GM19035 (cell line): ENCODE results near the gene SESN1.
"Not testable (repeated sequence)": the region's sequence is repeated elsewhere in the genome, so short reads cannot be mapped to it uniquely, and the experiment has no call there.

Experiments used
- ATAC-seq: cut with Tn5 transposase; IDR thresholded peaks from one replicate; pipeline ENCODE4 v1.9.1; 2021; ENCODE audit not compliant: unreplicated experiment

The SESN1 gene

DNA sequence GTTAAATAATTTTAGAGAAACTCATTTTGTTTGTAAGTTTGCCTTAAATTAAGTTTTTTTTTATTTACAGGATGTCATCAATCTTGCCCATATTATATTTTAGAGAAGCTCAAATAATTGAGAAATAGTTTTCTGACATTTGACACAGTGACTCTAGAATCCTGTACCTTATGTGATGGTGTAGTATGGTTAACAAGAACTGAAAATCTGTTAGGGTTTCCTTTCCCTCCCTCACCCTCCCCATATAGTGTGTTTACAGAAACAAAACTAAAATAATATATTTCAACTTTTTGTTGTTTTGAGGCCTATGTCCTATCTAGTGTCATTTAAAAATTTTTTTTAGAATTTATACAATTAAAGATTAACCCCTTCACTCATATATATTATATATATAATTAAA, 91.8 kb downstream of the SESN1 start:
- no peak for ATAC-seq

DNA sequence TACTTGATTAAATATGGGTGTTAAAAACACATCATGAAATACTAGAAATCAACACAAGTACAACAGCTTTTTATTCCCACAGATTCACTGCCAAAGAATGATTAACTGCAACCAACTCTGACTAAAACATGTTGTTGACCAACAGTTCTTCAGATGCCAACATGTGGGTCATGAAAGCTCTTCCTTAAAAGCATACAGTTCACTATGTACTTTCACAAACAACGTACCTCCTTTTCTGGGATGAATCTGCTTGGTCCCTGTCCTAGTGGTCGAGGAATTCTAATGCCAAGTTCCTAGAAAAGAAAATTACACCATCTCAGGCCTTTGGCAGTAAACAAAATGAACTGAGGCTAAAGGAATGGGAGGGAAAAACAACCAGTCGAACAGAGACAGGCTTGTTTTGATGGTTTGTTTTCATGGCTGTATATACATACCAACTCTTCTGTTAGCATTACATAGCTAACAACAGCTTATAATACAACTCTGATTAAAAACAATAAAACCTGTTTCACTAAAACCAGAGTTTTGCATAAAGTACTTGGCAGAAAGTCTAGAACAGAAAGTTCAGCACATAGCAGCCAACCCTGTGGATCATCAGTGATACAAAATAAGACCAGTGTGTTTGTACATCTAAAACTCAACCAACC, 92.5 kb downstream of the SESN1 start:
- ATAC-seq, result no peak

GRCh38 chr6:109001291-109001894, 93.3 kb downstream of the SESN1 start:
- ATAC-seq, result no peak

DNA sequence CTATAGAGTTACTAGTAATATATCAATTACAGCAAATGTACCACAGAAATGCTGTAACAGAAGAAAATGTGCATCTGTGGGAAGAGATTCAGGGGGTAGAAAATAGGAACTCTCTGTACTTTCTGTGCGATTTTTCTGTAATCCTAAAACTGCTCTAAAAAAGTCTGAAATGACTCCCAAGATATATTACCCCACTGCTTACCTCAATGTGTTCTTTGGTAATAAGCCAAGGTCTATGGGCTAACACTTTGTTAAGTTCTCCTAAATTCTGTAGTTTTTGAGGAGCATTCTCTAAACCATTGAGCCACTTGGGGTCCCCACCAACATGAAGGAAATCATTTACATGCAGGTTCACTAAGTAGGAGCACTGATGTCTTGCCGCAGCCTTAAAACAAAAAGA, 94.4 kb downstream of the SESN1 start:
- no peak for ATAC-seq

DNA sequence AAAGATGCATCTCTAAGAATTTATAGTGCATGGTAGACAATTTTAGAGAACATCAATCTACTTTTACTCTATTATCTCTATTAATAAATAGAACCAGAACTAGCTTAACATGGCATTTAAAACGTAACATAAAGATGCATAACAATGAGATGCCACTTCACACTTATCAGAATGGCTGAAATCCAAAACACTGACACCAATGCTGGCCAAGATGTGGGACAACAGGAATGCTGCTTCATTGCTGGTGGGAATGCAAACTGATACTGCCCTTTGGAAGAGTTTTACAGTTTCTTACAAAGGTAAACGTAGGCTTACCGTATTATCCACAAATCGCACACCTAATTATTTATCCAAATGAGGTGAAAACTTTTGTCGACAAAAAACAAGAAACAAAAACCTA, 95.2 kb downstream of the SESN1 start:
- ATAC-seq, result no peak

DNA sequence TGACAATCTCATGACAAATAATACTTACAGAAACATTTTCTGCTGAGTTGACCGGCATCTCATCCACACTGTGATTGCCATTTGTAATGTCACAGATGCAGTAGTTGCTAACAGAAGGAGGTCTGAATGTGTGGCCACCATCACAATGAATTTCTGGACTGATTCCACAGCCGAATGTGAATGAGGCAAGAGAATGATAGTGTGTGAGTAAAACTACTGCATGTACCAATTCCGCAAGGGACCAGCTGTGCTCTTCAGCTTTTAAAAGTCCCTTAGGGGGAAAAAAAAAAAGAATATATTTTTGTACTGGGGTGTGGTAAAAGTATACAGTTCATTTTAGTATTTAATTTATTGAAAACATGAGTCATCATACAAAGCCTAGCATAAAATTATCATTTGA, 96.2 kb downstream of the SESN1 start:
- ATAC-seq, result no peak

DNA sequence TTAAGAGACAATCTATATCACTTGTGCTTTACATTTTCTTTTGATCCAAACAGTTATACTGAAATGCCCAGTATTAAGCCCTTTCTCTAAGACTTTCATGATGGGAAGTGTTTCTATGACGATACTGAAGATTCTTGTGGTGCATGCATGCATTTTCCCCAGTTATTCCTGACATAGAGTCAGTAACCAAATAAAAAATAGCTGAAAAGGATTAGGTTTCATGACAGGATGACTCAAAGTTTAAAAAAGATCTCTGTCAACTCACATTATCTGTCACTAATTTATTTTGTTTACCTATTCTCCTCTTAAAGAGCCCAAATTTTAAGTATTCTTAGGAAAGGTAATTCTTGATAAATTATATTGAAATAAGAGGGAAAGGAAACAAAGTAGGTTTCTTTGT, 98.4 kb downstream of the SESN1 start:
- ATAC-seq, result no peak

- no peak for ATAC-seq
Measured at GRCh38 chr6:108995296-108995695, 99.3 kb downstream of the SESN1 start.

GRCh38 chr6:108993876-108994275, 100.8 kb downstream of the SESN1 start:
- no peak for ATAC-seq

GRCh38 chr6:108989700-108990099, 104.9 kb downstream of the SESN1 start:
- ATAC-seq, result no peak

DNA sequence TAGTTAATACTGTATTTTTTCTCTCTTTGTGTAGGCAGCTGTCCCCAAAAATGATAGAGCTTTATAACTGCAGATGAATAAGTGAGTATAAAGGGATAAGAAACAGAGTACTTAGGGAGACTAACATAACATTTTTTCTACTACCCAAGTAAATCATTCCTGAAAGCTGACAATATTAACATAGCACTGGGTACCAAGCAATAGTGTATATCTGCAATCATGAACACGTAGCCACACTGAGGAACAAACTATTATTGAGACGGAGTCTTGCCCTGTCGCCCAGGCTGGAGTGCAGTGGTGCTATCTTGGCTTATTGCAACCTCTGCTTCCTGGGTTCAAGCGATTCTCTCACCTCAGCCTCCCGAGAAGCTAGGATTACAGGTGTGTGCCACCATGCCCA, 105.9 kb downstream of the SESN1 start:
- ATAC-seq, result no peak

GRCh38 chr6:108988296-108988695, 106.3 kb downstream of the SESN1 start:
- no peak for ATAC-seq

DNA sequence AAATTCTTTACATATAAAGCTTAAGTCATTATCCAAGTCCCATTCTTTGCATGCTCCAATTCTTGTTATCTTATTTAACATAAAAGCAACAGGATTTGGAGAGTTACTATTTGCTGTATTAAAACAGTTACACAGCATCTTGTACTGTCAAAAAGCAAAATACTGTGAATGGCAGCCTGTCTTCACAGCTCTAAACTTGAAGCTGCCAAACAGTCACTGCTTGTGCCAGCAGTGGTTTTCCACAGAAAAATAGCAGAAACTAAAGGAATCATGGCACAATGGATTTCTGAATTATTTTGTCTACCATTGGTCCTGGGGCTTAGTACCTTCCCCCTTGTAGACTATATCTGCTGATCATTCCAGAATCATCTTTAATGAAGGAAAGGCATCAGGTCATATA, 107.5 kb downstream of the SESN1 start:
- no peak for ATAC-seq

DNA sequence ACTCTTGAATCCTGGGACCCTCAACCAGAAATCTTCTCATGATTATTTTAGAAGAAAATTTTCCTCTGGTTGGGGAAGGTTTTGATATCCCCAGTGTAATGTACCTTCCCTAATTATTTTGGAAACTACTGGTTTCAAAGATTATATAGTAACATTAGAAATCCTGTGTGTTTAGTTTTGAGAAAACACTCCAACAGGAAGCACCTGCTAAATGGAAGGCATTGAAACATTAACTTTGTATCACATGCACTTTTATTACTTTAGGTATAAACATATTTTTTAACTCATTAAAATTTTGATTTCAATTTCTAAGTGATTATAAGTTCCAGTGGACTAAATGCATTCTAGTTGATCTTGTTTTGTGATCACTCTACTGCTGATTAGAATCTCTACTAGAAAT, 109.3 kb downstream of the SESN1 start:
- no peak for ATAC-seq

- no peak for ATAC-seq
Measured at GRCh38 chr6:108983151-108983550, 111.5 kb downstream of the SESN1 start.

GRCh38 chr6:108982154-108983113, 112.2 kb downstream of the SESN1 start:
- ATAC-seq, result no peak

DNA sequence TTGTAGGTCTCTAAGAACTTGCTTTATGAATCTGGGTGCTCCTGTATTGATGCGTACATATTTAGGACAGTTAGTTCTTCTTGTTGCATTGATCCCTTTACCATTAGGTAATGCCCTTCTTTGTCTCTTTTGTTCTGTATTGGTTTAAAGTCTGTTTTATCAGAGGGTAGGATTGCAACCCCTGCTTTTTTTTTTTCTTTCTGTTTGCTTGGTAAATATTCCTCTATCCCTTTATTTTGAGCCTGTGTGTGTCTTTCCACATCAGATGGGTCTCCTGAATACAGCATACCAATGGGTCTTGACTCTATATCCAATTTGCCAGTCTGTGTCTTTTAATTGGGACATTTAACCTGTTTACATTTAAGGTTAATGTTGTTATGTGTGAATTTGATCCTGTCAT, 116.0 kb downstream of the SESN1 start:
- not testable (repeated sequence) for ATAC-seq

- ATAC-seq, result no peak
Measured at GRCh38 chr6:108974201-108974600, 120.4 kb downstream of the SESN1 start.

- no peak for ATAC-seq
Measured at GRCh38 chr6:108969776-108970175, 124.9 kb downstream of the SESN1 start.

- ATAC-seq, result no peak
Measured at GRCh38 chr6:108968325-108969316, 126.0 kb downstream of the SESN1 start.
